ENCODE results near the gene KCTD8.

The KCTD8 gene

DNA sequence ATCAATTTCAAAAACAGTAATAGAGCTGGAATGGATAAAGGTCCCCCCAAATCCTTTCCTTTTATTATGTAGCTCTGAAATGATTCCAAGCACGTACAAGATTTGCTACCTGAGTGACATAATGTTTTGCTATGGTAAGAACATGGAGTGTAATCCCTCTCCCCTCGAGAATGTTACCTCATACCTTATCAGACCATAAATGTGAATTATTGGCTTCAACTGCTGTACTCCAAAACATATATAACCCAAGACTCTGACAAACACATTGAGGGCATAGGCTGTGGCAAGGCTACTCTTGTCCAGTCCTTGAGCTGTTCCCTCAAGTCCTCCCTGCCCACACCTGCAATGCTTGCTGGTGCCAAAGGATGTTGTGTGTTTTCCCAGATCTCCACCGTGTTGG lies 286.9 kb downstream of the KCTD8 start:
- ChIA-PET CTCF (no interaction called here), POLR2A (no interaction called here)
- TF ChIP-seq, protein P1, sequence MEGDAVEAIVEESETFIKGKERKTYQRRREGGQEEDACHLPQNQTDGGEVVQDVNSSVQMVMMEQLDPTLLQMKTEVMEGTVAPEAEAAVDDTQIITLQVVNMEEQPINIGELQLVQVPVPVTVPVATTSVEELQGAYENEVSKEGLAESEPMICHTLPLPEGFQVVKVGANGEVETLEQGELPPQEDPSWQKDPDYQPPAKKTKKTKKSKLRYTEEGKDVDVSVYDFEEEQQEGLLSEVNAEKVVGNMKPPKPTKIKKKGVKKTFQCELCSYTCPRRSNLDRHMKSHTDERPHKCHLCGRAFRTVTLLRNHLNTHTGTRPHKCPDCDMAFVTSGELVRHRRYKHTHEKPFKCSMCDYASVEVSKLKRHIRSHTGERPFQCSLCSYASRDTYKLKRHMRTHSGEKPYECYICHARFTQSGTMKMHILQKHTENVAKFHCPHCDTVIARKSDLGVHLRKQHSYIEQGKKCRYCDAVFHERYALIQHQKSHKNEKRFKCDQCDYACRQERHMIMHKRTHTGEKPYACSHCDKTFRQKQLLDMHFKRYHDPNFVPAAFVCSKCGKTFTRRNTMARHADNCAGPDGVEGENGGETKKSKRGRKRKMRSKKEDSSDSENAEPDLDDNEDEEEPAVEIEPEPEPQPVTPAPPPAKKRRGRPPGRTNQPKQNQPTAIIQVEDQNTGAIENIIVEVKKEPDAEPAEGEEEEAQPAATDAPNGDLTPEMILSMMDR (IDR thresholded peaks at IDR 0.05; ENCODE audit: insufficient read depth, low read length, missing control alignments), result no peak
- DNase-seq (ENCODE audit: low read depth, low spot score), result no peak
- no peak overlapping the region for H3K4me3 ChIP-seq (ENCODE audit: low read depth, low read length)

DNA sequence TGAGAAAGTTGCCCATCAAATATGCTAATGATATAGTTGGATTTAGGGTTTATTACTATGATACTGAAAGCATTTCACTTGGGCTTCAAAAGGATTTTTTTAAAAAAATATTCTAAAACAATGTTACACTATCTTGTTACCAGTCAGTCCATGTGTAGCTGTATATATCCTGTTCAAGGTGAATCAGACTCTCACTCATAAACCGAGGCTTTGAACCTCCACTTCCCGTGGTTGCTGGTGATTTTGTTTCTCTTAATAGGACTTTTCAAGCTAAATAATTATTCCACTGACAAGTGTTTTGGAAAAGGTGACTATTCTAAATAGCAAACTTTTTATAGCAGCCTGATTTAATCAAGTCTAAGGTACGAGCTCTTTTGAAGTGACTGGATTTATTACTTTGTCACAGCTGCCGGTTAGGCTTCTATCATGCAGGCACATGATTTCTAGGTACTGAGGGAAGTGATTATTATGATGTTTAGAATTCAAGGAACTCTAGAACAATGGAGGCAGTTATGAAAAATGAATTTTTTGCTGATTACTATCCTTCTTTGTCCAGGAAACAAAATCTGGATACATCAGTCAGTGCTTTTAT lies 287.7 kb downstream of the KCTD8 start:
- CTCF ChIA-PET, result no interaction called here
- TF ChIP-seq, protein P1 (IDR thresholded peaks at IDR 0.05; ENCODE audit: insufficient read depth, low read length, missing control alignments), result no peak
- POLR2A ChIA-PET, result no interaction called here

DNA sequence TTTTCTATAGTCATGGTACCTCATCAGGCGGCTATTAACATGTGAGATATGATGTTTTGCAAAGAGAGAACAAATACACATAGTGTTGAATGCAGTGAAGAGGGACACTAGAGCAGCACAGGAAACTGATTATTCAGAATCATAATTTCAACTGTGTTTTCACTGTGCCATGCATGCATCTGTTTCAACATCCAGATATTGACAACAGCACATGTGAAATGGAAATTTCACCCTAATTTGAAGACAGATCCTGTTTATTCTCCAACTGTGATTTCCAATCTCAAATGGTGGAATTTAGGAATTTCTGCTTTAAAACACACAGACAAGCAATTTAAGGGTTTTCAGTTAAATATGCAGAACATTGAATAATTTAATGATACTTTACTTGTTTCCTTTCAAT lies 288.6 kb downstream of the KCTD8 start:
- H3K4me3 ChIP-seq (ENCODE audit: low read depth, low read length), result no peak overlapping the region
- POLR2A ChIA-PET, result no interaction called here
- DNase-seq (ENCODE audit: low read depth, low spot score), result no peak
- CTCF ChIA-PET, result no interaction called here
- TF ChIP-seq, protein P1 (IDR thresholded peaks at IDR 0.05; ENCODE audit: insufficient read depth, low read length, missing control alignments), result no peak

More for the DNA sequence above, 287.7 kb downstream of the KCTD8 start:
- no peak overlapping the region for H3K4me3 ChIP-seq (ENCODE audit: low read depth, low read length)
- DNase-seq (ENCODE audit: low read depth, low spot score), result no peak

DNA sequence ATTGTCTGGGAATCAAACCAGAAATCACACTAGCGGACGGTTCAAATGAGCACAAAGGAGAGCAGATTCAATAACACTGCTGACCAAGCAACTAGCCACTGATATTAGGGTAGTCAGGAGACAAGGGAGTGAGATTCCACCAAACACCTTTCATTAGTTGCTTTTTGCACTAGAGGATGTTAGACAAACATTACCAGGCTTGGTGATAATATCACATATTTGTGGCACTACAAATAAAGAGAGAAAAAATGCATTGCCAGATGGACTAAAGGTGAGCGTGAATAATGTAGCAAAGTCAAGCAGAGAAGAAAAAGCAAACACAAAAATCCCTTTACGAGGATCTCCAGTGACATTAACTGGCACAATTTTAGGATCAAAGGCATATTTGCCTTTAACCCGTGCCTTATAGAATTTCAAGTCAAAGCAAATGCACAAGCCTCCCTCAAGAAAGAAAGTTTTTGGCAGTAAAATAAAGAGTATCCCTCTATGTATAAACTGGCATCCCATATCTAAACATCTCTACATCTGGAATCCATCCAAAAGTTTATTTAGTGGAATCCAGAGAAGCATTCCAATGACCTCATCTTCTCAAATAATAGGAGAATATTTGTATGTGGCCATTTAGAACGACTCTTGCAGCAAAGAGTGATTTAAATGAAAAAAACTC lies 290.9 kb downstream of the KCTD8 start:
- ChIA-PET CTCF (no interaction called here), POLR2A (no interaction called here)
- no peak overlapping the region for H3K4me3 ChIP-seq (ENCODE audit: low read depth, low read length)
- TF ChIP-seq, protein P1 (IDR thresholded peaks at IDR 0.05; ENCODE audit: insufficient read depth, low read length, missing control alignments), result no peak
- DNase-seq (ENCODE audit: low read depth, low spot score), result no peak

DNA sequence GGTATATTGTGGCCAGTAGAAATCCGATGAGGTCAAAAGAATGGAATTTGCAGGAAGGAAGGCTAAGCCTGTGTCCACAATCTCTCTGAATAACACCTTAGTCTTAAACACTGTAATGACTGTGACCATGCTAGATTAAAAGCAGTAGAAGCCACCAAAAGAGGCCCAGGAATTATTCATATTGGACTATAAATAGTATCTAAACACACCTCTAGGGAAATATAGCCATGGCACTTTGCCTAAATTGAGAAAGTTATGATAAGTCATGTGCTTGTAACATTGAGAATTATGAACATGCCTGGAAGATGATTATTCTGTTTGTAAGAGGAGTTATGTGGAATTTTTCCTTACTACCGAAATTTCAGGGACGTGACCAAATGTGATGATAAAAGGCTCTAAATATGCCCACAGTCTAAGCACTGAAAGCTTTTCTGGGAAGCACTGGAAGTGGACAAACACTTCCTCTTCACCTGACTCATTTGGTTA lies 298.5 kb downstream of the KCTD8 start:
- H3K4me3 ChIP-seq (ENCODE audit: low read depth, low read length), result no peak overlapping the region
- TF ChIP-seq, protein P1 (IDR thresholded peaks at IDR 0.05; ENCODE audit: insufficient read depth, low read length, missing control alignments), result no peak
- no peak for DNase-seq (ENCODE audit: low read depth, low spot score)
- ChIA-PET CTCF (no interaction called here), POLR2A (no interaction called here)

DNA sequence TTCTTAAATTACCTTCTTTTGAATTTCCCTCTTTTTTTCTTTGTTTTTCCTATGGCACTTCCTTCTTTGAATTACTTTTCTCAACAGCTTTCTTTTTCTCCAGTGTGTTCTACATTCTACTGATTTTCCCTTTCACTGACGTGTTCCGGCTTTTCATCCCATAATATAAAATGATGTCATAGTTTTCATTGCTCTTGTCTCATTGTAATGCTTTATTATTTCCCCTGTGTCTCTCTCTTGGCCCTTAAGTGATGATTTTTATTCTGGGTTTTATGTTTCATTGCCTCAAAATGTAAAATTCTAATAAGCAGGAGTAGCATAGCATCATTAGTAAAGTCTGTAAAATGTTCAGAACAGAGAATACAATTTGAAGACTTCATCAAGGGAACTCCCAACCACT lies 299.3 kb downstream of the KCTD8 start:
- ChIA-PET POLR2A (no interaction called here), CTCF (no interaction called here)
- TF ChIP-seq, protein P1 (IDR thresholded peaks at IDR 0.05; ENCODE audit: insufficient read depth, low read length, missing control alignments), result no peak
- H3K4me3 ChIP-seq (ENCODE audit: low read depth, low read length), result no peak overlapping the region
- DNase-seq (ENCODE audit: low read depth, low spot score), result no peak

Measured in AG04449 (cell line).